IPS DF 4.7 (cell line): ENCODE data around the gene YIF1A.

Experiments used
- DNase-seq: peaks from one replicate; pipeline ENCODE4 v3.0.0-alpha.2; 2013; ENCODE audit warnings: low spot score; ENCODE audit errors: extremely low read depth

YIF1A gene

DNA sequence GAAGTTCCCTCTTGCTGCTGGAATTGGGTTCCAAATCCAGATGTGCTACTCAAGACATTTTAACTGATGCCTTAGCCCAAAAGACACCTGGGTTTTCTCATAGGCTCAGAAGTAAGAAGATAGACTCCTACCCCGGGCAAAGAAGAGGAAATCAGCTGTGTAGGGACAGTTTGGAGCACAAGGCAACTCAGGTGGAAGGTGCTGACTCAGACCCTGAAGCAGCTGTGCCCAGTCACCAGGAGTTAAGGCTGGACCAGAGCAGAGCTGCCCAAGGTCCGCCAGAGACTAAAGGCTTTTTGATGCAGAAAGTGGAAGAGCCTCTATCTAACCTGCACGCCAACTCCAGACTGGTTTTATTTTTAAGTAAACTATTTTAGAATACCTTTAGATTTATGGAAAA is 41.1 kb downstream of the YIF1A start:
- no peak for DNase-seq

- DNase-seq = no peak
Measured at GRCh38 chr11:66247295-66247694, 41.6 kb downstream of the YIF1A start.

GRCh38 chr11:66243782-66244535 is 45.0 kb downstream of the YIF1A start:
- DNase-seq = no peak

GRCh38 chr11:66242095-66242765 is 46.7 kb downstream of the YIF1A start:
- no peak for DNase-seq

GRCh38 chr11:66240781-66241136 is 48.2 kb downstream of the YIF1A start:
- DNase-seq = no peak

DNA sequence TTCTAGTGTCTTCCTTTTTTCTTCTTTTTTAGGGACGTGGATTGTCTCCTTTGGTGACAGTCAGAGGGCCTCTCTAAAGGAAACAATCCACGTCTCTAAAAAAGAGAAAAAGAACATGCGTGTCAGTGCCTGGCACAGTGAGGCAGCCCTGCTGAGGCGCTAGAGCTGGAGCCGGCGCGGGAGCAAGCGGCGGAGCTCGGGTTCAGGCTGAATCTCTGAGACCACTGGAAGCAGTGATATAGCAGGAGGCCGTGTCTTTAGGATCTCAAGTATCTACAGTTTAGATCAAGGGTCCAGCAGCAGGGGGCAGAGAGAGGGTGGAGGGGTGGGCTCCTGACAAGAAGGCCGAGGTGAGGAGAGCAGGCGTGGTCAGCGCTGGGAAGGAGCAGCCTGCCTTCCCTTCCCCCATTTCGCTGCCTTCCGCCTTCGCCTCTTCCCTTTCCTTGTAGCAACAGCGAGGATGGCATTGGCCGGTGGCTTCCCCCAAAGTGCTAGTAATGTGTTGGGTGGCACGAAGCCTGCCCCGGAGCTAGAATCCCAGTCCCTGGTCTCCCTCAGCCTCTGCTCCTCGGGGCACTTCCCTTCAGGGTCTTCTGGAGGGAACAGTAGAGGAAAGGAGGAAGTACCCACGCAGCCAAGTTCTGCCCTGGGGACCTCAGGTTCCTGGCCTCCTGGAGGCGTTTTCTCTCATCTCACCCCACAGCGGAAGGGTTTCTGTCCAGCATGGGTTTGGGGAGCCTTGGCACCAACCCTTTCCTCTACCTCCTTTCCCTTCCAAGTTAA is 48.8 kb downstream of the YIF1A start:
- no peak for DNase-seq

DNA sequence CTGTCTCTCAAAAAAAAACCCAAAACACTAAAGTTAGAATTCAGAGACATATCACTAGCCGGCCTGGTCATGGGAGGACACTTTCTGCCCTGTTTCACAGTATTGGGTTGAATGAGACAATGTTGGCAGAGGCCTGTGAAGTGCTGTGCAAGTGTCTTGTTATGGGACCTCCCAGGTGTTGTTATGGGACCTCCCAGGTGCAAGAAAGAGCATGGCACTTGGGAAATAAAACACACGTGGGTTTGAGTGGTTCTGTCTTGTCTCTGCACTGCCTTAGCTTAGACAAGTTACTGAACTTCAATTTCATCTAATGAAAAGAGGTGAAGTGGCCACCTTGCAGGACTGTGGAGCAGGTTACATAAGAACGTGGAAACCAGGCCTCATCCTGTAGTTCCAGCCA is 49.4 kb downstream of the YIF1A start:
- DNase-seq = no peak

GRCh38 chr11:66238786-66239413 is 50.0 kb downstream of the YIF1A start:
- no peak for DNase-seq

- DNase-seq = no peak
Measured at GRCh38 chr11:66237867-66238266, 51.1 kb downstream of the YIF1A start.

DNA sequence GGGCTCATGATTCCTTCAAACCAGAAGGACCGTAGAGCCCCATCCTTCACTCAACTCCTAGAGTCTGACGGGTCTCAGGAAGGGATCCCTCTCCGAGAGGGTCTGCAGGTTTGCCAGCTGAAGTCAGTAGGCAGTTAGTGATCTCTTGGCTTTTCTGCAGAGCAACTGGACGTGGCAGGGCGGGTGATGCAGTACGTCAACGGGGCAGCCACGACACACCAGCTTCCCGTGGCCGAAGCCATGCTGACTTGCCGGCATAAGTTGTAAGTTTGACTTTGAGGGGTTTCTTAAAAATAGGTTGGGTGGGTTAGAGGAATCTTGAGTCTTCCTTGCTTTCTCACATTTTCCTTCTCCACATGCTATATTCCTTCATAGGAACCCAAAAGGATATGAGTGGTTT is 53.8 kb downstream of the YIF1A start:
- no peak for DNase-seq
